NCI-H774 (cell line): ENCODE measurements around the gene CAPN12.
"Not testable (repeated sequence)": the region's sequence is repeated elsewhere in the genome, so short reads cannot be mapped to it uniquely, and the experiment has no call there.

Source experiments
- DNase-seq: peaks from one replicate; lab custom pipeline; 2025; lab: John Stamatoyannopoulos, UW

CAPN12 gene

DNA sequence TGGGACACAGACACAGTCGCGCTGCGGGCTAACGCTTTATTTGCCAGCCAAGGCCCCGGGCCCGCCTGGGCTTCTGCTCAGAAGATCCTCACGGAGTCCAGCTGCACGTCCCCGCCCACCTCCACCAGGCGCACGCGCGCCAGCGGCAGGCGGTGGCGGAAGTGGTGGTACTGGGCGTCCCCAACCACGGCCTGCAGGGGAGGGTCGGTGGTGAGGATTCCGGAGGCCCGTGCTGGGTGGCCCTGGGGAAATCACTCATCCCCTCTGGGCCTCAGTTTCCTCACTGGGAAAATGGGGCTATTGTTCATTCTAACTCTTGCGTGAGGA is 26.6 kb upstream of the CAPN12 start:
- DNase-seq = not testable (repeated sequence)

DNA sequence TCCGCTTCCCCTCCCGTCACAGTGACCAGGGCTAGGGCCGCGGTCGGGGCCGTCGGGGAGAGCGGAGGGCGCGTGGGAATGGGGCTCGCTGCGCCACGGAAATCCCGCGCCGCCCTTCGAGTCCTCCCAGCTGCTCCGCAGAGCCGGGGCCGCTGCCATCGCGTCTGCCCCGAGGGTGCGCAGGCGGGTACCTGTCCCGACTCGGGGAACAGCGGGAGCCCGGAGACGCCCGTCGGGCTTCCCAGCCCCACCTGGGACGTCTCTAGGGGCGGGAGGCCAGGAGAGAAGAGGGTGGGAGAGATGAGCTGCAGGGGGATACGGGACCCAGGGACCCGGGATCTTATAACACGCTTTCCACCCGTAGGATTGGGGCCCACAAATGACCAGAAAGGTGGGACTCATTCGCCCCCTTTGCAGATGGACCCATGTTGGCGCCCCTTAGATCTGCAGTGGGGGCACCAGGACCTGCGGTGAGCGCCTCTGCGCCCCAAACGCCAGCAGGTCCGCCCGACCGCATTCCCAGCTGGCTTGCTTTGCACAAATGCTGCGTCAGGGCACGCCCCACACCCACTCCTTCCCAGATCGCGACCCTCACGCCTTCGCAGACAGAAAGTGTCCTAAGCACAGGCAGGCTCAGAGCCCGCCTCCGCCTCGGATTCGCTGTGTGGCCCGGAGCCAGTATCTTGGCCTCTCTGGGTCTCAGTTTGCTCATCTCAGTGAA is 26.1 kb upstream of the CAPN12 start:
- not testable (repeated sequence) for DNase-seq

DNA sequence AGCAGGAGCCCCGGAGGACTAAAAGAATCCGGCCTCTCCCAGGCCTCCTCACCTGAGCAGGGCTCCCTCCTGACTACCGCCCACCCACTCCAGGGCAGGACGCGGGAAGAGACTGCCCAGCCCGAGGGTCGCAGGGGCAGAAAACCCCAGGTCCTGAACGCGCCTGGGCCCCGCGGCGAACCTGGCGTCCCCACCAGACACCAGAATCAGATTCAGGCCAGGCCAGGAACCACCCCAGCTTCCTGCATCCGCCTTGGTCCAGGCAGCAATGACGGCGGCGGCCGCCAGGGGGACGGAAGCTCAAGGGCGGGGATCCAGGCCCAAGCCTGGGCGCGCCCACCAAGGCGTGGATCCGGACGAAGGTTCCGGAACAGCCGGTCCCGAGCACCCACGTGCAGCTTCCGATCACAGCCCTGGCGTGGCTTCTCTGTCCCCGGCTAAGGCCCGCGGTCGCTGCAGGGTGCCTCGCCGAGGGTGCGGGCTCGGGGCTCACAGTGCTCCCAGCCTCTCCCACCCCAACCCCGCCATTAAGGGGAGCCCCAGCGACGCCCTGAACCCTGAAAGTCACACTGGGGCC is 25.4 kb upstream of the CAPN12 start:
- no peak for DNase-seq

DNA sequence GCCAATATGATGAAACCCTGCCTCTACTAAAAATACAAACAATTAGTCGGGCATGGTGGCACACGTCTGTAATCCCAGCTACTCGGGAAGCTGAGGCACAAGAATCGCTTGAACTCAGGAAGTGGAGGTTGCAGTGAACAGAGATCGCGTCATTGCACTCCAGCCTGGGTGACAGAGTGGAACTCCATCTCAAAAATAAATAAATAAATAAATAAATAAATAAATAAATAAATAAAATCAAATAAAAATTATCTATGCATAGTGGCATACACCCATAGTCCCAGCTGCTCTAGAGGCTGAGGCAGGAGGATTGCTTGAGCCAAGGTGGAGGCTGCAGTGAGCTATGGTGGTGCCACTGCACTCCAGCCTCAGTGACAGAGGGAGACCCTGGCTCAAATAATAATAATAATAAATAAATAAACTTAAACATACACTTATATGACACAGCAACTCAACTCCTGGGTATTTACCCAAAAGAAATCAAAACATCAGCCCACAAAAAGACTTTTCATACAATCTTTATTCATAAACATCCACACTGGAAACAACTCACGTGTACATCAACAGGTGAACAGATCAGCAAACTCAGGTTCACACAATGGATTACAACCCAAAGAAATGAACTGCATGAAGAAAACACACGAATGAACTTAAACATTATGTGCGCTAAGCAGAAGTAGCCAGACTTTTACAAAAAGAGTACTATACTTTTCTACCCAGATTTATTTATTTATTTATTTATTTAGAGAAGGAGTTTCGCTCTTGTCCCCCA is 22.2 kb upstream of the CAPN12 start:
- no peak for DNase-seq

DNA sequence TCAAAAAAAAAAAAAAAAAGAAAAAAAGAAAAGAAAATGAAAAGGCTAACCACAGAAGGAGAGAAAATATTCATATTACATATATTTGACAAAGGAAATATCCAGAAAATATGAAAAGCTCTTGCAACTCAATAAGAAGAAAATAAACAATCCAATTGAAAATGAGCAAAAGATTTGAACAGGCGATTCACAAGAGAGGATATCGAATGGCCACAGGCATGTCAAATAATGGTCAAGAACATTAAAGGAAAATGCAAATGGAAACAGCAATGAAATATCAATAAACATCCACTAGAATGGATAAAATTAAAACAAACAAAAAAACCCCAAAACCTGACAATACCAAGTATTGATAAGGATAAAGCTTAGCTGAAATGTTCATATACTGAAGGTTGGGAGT is 20.9 kb upstream of the CAPN12 start:
- DNase-seq = no peak

DNA sequence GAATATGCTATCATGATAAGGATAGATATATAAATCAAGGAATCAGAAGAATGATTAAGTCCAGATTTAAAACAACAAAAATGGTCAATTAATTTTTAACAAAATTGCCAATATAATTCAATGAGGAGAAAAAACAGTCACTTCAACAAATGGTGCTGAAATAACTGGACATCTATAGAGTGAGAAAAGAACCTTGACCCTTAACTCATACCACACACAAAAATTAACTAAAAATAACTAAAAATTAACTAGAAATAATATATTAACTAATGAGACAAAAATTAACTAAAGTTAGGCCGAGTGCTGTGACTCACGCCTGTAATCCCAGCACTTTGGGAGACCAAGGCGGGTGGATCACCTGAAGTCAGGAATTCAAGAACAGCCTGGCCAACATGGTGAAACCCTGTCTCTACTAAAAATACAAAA is 19.5 kb upstream of the CAPN12 start:
- no peak for DNase-seq

DNA sequence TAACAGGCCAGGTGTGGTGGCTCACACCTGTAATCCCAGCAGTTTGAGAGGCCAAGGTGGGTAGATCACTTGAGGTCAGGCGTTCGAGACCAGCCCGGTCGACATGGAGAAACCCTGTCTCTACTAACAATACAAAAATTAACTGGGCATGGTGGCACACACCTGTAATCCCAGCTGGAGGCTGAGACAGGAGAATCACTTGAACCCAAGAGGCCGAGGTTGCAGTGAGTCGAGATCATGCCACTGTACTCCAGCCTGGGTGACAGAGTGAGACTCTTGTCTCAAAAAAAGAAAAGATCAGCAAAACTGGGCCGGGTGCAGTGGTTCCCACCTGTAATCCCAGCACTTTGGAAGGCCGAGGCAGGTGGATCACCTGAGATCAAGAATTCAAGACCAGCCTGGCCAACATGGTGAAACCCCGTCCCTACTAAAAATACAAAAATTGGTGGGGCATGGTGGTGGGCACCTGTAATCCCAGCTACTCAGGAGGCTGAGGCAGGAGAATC is 17.7 kb upstream of the CAPN12 start:
- not testable (repeated sequence) for DNase-seq

DNA sequence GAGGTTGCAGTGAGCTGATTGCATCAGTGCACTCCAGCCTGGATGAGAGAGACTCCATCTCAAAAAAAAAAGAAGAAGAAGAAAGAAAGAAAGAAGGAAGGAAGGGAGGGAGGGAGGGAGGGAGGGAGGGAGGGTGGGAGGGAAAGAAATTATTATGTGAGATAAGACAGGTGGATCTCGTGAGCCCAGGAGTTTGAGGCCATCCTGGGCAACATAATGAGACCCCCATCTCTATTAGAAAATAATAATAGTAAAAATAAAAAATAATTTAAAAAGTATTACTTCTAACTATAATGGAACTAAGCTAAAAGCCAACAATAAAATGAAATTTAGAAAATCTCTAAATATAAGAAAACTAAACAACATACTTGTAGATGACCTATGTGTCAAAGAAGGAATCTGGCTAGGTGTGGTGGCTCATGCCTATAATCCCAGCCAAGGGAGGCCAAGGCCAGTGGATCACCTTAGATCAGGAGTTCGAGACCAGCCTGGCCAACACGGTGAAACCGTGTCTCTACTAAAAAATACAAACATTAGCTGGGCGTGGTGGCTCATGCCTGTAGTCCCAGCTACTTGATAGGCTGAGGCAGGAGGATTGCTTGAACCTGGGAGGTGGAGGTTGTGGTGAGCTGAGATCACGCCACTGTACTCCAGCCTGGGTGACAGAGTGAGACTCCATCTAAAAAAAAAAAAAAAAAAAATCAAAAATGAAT is 16.7 kb upstream of the CAPN12 start:
- not testable (repeated sequence) for DNase-seq

DNA sequence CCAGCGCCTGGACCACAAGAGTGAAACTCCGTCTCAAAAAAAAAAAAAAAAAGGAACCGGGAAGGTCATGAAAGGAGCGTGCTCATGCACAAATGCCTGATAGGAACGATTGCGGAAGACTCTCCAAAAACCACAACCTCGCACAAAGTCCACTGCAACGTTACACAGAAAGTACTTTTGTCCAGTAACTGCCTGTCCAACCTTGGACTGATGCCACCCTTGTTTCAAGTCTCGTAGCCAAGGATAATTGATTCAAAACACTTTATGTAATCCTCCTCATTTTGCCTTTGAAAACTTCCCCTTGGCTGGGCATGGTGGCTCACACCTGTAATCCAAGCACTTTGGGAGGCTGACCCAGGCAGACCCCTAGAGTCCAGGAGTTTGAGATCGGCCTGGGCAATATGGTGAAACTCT is 15.3 kb upstream of the CAPN12 start:
- no peak for DNase-seq

DNA sequence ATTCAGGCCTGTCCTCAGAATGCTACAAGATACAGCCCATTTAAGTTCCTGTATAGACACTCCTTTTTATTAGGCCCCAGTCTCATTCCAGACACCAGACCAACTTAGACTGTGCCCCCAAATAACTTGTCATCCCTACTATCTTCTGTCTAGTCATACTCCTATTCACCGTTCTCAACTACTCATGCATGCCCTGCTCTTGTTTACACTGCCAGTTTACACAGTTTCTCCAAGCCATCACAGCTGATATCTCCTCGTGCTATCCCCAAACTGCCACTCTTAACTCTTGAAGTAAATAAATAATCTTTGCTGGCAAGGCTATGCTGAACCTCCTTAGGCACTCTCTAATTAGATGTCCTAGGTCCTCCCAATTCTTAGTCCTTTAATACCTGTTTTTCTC is 9.9 kb upstream of the CAPN12 start:
- not testable (repeated sequence) for DNase-seq

DNA sequence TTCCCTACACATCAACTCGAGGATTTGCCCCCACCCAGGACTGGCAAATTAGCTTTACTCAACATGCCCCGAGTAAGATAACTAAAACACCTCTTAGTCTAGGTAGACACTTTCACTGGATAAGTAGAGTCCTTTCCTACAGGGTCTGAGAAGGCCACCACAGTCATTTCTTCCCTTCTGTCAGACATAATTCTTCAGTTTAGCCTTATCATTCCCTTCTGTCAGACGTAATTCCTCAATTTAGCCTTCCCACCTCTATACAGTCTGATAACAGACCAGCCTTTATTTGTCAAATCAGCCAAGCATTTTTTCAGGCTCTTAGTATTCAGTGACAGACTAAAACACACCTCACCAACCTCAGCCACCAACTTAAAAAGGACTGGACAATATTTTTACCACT is 9.5 kb upstream of the CAPN12 start:
- DNase-seq = not testable (repeated sequence)

DNA sequence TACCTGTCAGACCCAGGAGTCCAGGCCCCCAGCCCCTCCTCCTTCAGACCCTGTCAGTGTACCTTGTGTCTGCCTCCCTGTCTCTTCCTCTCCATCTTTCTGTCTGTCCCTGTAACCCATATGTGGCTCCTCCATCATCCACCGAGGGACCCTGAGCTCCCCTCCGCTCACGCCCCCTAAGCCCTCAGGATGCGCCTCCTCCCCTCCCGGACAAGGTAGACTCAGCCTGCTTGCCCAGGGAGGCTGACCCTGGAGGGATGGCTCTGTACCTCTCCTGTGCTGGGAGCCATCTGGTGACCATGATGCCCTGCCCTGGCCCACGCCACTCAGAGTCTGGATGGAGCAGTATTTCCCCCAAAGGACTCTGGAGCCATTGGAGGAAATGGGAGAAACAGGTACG is 1.0 kb upstream of the CAPN12 start:
- DNase-seq = no peak

DNA sequence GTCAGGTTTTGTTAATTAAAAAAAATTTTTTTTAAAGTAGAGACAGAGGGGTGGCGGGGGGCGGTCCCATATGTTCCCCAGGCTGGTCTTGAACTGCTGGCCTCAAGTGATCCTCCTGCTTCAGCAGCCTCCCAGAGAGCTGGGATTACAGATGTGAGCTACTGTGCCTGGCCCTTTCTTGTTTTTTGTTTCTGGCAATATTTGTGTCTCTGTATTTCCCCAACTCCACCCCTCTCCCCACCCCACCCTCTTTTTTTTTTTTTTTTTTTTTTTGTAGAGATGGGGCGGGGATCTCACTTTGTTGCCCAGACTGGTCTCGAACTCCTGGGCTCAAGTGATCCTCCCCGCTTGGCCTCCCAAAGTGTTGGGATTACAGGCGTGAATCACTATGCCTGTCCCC is 600 bp upstream of the CAPN12 start:
- DNase-seq = no peak

DNA sequence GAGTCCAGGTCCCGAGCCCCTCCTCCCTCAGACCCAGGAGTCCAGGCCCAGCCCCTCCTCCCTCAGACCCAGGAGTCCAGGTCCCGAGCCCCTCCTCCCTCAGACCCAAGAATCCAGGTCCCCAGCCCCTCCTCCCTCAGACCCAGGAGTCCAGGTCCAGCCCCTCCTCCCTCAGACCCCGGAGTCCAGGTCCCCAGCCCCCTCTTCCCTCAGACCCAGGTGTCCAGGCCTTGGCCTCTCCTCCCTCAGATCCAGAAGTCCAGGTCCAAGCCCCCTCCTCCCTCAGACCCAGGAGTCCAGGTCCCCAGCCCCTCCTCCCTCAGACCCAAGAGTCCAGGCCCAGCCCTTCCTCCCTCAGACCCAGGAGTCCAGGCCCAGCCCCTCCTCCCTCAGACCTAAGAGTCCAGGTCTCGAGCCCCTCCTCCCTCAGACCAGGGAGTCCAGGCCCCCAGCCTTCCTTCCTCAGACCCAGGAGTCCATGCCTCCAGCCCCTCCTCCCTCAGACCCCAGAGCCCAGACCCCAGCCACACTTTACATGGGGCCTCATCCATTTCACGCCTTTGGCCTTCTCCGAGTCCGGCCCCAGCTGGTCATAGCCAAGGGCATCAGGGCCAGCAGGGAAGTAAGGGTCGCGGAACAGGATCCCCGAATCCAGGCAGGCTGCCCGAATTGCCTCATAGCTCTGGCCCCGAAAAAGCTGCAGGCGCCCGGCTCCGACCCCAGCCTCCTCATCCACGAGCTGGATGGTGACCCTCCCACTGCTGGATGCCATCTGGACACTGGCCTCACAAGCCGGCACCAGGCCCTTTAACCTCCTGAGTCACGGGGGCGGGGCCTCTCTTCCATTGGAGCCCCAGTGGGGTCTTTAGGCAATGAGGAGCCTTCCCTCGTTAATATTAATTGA is 628 bp downstream of the CAPN12 start:
- DNase-seq = no peak

DNA sequence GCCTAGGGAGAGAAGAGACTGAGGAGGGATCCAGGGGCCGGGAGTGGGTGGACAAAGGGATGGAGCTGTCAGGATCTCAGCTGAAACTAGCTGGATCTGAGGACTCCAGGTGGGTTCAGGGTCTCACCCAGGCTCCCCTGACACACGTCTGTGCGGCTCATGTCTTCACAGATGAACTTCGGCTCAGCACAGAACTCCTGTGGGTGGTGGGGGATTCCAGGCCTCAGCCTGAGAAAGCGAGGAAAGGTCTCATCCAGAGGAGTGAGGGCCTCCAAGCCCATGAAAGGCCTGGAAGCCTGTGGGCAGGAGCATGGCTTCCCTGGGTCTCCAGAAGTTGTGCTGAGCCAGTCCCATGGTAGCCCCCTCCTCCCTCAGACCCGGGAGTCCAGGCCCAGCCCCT is 1.4 kb downstream of the CAPN12 start:
- no peak for DNase-seq

DNA sequence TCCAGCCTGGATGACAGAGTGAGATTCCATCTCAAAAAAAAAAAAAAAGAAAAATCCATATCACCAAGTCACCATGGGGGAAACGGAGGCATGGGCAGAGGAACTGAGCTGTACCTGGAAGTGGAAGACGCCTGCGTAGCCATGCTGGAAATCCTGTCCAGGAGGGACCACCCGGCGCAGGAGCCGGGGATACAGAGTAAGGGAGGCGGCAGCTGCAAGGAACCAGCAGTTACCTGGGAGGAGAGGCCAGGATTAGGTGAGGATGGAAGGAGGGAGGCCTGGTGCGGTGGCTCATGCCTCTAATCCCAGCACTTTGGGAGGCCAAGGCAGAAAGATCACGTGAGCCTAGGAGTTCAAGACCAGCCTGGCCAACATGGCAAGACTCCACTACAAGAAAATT is 2.0 kb downstream of the CAPN12 start:
- no peak for DNase-seq

DNA sequence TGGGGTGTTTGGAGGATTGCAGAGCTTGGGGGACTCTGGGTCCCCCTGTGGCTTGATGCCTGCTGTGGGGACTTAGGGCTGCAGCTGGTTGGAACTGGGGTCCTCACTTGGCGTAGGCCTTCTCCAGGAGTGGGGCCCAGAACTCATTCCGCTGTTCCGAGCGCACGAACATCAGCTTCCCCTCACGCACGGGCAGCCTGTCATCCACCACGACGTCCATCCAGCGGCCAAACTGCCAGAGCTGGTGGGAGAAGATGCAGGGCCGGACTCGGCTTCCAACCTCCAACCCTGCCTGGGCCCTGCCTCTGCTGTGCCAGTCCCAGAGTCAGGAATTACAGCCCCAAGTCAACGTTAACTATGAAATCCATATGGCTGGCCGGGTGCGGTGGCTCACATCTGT is 2.6 kb downstream of the CAPN12 start:
- no peak for DNase-seq

DNA sequence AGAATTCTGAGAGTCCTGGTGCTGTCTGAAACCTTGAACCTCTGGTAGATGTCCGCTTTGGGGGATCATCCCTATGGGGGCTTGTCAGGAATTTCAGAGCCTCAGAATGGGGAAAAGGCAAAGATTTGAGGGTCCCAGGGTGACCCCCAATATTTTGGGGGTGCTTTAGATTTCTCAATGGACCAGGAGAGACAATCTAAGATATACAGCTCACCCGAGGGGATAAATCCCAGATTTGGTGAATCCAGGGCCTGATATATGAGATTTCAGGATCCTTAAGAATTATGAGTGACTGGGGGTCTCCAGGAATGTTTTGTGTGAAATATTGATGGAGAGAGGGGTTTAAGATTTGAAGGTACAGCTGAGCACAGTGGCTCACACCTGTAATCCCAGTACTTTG is 3.3 kb downstream of the CAPN12 start:
- no peak for DNase-seq

DNA sequence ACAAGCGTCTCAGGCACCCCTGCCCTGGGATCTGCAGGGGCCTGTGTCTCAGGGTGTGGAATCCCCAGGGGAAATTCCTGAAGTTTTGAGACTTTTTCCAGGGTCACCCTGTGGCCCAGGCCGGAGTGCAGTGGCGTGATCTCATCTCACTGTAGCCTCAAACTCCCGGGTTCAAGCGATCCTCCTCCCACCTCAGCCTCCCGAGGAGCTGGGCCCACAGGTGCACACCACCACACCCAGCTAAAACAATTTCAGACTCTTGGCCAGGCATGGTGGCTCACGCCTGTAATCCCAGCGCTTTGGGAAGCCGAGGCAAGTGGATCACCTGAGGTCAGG is 4.0 kb downstream of the CAPN12 start:
- no peak for DNase-seq

DNA sequence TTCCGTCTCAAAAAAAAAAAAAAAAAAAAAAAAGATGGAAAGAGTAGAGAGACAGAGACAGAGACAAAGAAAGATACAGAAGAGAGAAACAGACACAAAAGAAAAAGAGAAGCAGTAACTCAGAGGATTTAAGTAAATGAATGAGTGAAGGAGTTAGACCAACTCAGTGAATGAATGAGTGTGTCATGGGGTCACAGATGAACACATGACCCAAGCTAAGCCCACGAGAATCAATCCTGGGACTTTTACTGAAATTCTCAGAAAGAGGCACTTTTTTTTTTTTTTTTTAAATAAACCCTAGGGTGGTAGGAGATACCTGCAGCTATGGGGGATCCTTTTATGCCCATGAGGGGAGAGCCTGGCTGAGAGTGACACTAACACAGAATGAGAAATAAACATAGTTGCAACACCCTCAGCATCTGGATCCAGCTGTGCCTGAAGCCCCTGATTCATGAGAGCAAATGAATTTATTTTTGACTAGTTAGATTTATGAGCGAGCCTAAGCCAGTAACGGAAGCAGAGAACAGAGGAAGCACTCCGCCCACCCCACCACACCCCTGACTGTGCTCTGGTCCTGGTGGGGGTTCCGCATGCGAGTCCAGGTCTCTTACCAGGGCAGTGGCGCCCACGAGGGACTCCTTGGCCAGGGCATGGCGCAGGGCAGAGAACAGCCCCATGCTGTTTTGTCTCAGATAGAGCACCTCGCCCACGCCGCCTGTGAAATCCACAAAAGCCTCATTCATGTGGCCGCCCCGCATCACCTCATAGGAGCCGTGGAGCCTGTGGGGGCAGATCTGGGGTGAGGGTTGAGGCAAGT is 4.6 kb downstream of the CAPN12 start:
- DNase-seq = no peak
